PFSK-1 (cell line): Measurements from ENCODE around the gene HCRTR1.

Experiments
- POLR2AphosphoS5 ChIP-seq: IDR thresholded peaks from 2 replicates; pipeline ENCODE4 v1.6.1; 2012; ENCODE audit warnings: low read depth, mild to moderate bottlenecking, control low read depth, low read length, moderate library complexity
- SIN3A ChIP-seq: IDR thresholded peaks from 2 replicates; pipeline ENCODE4 v1.6.1; 2012; ENCODE audit warnings: mild to moderate bottlenecking, low read length, moderate library complexity, borderline replicate concordance; ENCODE audit not compliant: insufficient read depth
- TAF1 ChIP-seq: IDR thresholded peaks from 2 replicates; pipeline ENCODE4 v1.6.1; 2012; ENCODE audit warnings: low read length, control low read depth, borderline replicate concordance; ENCODE audit not compliant: insufficient read depth
- TF ChIP-seq, protein P1 (sequence below), 2 experiments: IDR thresholded peaks; 2 replicates each; pipeline versions ENCODE4 v1.6.1 to v1.8.0; 2011 to 2012; ENCODE audit warnings: low read depth in 2 of 2, low read length in 2 of 2, control low read depth in 1 of 2, inconsistent platforms in 1 of 2, mild to moderate bottlenecking in 1 of 2, moderate library complexity in 1 of 2; ENCODE audit not compliant: insufficient read depth in 1 of 2

DNA sequence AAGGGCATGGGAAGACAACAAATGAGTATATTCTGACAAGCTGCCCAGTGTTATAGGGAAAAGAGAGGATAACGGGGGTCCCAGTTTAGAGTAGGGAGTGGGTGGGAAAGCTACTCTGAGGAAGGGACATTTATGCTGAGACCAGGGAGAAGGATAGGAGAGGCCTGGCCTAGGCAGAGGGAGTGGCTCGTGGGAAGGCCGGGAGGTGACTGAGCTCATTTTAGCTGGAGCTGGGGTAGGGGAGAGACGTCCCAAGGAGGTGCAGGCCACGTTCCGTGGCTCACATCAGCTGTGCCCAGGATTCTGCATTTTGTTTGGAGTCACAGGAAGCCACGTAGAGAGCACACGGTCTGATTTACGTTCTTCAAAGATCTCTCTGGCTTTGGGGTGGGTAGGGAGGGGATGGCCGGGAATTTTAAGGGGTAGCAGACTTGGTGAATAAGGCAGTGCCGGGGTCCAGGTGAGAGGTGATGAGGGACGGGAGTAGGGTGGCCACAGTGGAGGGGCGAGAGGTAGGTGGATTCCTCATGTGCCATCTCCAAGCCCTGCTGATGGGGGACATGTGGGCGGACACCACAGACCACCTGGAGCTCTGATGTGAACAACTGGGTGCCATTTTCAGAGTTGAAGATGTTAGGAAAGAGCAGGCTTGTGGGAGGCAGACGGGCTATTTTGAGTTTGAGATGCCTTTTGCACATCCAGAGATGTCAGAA lies 36.4 kb upstream of the HCRTR1 start:
- no peak for TF ChIP-seq POLR2AphosphoS5
- TF ChIP-seq, protein P1, sequence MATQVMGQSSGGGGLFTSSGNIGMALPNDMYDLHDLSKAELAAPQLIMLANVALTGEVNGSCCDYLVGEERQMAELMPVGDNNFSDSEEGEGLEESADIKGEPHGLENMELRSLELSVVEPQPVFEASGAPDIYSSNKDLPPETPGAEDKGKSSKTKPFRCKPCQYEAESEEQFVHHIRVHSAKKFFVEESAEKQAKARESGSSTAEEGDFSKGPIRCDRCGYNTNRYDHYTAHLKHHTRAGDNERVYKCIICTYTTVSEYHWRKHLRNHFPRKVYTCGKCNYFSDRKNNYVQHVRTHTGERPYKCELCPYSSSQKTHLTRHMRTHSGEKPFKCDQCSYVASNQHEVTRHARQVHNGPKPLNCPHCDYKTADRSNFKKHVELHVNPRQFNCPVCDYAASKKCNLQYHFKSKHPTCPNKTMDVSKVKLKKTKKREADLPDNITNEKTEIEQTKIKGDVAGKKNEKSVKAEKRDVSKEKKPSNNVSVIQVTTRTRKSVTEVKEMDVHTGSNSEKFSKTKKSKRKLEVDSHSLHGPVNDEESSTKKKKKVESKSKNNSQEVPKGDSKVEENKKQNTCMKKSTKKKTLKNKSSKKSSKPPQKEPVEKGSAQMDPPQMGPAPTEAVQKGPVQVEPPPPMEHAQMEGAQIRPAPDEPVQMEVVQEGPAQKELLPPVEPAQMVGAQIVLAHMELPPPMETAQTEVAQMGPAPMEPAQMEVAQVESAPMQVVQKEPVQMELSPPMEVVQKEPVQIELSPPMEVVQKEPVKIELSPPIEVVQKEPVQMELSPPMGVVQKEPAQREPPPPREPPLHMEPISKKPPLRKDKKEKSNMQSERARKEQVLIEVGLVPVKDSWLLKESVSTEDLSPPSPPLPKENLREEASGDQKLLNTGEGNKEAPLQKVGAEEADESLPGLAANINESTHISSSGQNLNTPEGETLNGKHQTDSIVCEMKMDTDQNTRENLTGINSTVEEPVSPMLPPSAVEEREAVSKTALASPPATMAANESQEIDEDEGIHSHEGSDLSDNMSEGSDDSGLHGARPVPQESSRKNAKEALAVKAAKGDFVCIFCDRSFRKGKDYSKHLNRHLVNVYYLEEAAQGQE (IDR thresholded peaks at IDR 0.05; ENCODE audit: insufficient read depth in 1 of 2, low read depth in 2 of 2, low read length in 2 of 2), result no peak
- no peak for TF ChIP-seq SIN3A
- TF ChIP-seq TAF1, result no peak
